Epithelial cell of proximal tubule (primary cell): ENCODE results near the gene ZNF384. TPM values are rescaled to one million over a fixed set of nuclear protein-coding genes. Genes with fewer than 3 reads are reported as not detected.

Source experiments
- DNase-seq: peaks from one replicate; pipeline ENCODE4 v3.0.0-alpha.2; 2011; ENCODE audit warnings: low read depth
- H3K4me3 ChIP-seq: 2 replicates; pipeline ENCODE4 v1.5.1; 2011; ENCODE audit warnings: low read depth, mild to moderate bottlenecking, low read length
- total RNA-seq: library from RNA; depleted of rRNA; stranded (reverse); fragments of >200 nt; gene quantifications from 2 replicates; pipeline ENCODE4 v1.2.3, GENCODE V29; 2015
- TF ChIP-seq, protein P1 (sequence below): conservative IDR thresholded peaks from 2 replicates; pipeline ENCODE4 v1.5.1; 2012; ENCODE audit warnings: low read depth, mild to moderate bottlenecking, low read length

ZNF384 gene
- total RNA-seq, 1 donor from 2014 or later = 19.9 TPM

DNA sequence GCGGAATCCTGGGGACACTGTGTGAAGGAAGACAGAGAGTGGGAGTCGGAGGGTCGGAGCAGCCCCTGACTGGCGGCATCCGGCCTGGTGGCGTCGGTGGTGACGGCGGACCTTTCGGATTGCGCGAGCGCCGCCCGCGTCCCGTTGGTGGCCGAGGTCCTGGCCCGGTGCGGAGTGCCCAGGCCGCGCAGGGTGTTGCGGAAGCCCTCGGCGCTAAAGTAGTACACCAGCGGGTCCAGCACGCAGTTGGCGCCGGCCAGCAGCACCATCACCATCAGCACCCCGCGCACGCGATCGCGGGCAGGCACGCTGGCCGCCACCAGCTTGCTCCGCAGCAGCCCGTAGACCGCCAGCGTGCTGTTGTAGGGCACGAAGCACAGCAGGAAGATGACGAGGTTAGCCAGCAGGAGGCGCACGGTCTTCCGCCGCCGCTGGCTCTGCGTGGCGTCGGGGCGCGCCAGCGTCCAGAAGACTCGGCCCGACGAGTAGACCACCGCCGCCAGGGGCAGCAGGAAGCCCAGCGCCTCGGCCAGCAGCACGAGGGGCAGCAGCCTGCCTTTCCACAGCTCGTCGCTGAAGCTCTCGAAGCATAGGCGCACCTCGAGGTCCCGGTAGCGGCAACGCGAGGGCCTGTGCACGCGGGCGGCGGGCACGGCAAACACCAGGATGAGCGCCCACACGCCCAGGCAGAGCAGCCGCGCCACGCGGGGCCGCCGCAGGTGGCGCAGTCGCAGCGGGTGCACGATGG is 68.9 kb downstream of the ZNF384 start:
- peak overlapping the region; percentile 24 for H3K4me3 ChIP-seq
- TF ChIP-seq, protein P1, sequence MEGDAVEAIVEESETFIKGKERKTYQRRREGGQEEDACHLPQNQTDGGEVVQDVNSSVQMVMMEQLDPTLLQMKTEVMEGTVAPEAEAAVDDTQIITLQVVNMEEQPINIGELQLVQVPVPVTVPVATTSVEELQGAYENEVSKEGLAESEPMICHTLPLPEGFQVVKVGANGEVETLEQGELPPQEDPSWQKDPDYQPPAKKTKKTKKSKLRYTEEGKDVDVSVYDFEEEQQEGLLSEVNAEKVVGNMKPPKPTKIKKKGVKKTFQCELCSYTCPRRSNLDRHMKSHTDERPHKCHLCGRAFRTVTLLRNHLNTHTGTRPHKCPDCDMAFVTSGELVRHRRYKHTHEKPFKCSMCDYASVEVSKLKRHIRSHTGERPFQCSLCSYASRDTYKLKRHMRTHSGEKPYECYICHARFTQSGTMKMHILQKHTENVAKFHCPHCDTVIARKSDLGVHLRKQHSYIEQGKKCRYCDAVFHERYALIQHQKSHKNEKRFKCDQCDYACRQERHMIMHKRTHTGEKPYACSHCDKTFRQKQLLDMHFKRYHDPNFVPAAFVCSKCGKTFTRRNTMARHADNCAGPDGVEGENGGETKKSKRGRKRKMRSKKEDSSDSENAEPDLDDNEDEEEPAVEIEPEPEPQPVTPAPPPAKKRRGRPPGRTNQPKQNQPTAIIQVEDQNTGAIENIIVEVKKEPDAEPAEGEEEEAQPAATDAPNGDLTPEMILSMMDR = peak; percentile 57
- DNase-seq = no peak

DNA sequence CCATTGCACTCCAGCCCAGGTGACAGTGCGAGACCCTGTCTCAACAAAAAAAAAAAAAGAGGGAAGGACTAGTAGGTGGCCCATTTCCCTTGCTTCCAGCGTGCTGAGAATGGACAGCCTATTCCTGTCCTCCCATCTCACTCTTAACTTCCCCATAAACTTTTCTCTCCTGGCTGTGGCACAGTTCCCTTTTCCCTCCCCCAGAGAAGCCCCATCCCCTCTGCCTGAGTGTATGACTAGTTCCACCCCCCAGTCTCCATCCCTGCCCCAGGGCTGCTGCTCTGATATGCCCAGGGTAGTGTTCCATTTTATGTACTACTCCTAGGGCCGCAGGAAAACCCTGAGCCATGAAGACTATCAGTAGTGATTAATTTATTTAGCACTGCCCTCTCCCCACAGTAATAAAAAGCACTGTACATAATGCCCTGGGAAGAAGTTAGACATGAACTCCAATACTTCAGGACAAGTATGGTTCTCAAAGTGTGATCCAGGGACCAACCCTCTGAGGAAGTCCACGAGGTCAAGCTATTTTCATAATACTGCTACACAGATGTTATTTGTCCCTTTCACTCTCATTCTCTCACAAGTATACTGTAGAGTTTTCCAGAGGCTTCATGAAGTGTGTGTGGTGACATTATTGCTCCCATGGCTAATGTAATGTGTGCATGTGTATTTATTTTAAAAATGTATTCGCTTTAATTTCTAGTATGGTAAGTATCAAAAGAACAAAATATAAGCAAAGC is 70.5 kb downstream of the ZNF384 start:
- DNase-seq = no peak
- TF ChIP-seq, protein P1 = no peak
- H3K4me3 ChIP-seq = no peak overlapping the region

Other genes with a start within 250 kb of the ZNF384 start
- not detected in 2 replicates for gene CD27, start 244.4 kb downstream of the ZNF384 start, total RNA-seq
- gene TAPBPL, start 237.3 kb downstream of the ZNF384 start, total RNA-seq = 6.5 and 17.0 TPM in 2 replicates
- 2.0 and 2.6 TPM in 2 replicates for gene VAMP1, start 218.7 kb downstream of the ZNF384 start, total RNA-seq
- 132 and 156 TPM in 2 replicates for gene MRPL51, start 196.1 kb downstream of the ZNF384 start, total RNA-seq
- gene NCAPD2, start 195.3 kb downstream of the ZNF384 start, total RNA-seq = 74.8 and 109 TPM in 2 replicates
- gene GAPDH, start 154.9 kb downstream of the ZNF384 start, total RNA-seq = 6,260 and 7,673 TPM in 2 replicates
- 7.5 and 11.3 TPM in 2 replicates for gene IFFO1, start 133.3 kb downstream of the ZNF384 start, total RNA-seq
- 43.2 and 66.0 TPM in 2 replicates for gene NOP2, start 121.1 kb downstream of the ZNF384 start, total RNA-seq
- gene CHD4, start 82.0 kb downstream of the ZNF384 start, total RNA-seq = 242 and 346 TPM in 2 replicates
- gene LPAR5, start 53.4 kb downstream of the ZNF384 start, total RNA-seq = 0.81 and 0.94 TPM in 2 replicates
- 0.58 TPM in 1 of 2 replicates, not detected in the other for gene ACRBP, start 41.9 kb downstream of the ZNF384 start, total RNA-seq
- gene ING4, start 26.3 kb downstream of the ZNF384 start, total RNA-seq = 18.4 and 60.0 TPM in 2 replicates
- gene PIANP, start 11.4 kb upstream of the ZNF384 start, total RNA-seq = 0.06 TPM in 1 of 2 replicates, not detected in the other
- gene COPS7A, start 34.7 kb upstream of the ZNF384 start, total RNA-seq = 59.2 and 63.5 TPM in 2 replicates
- 185 and 294 TPM in 2 replicates for gene MLF2, start 63.8 kb upstream of the ZNF384 start, total RNA-seq
- gene PTMS, start 77.0 kb upstream of the ZNF384 start, total RNA-seq = 91.7 and 266 TPM in 2 replicates
- not detected in 2 replicates for gene LAG3, start 83.1 kb upstream of the ZNF384 start, total RNA-seq
- 0.07 and 0.75 TPM in 2 replicates for gene CD4, start 100.2 kb upstream of the ZNF384 start, total RNA-seq
- 1.0 and 1.2 TPM in 2 replicates for gene GPR162, start 132.4 kb upstream of the ZNF384 start, total RNA-seq
- gene P3H3, start 139.0 kb upstream of the ZNF384 start, total RNA-seq = 19.1 and 30.4 TPM in 2 replicates
- 0.29 and 4.2 TPM in 2 replicates for gene GNB3, start 151.6 kb upstream of the ZNF384 start, total RNA-seq
- 85.0 and 97.4 TPM in 2 replicates for gene CDCA3, start 161.9 kb upstream of the ZNF384 start, total RNA-seq
- gene USP5, start 162.8 kb upstream of the ZNF384 start, total RNA-seq = 60.5 and 83.8 TPM in 2 replicates
- gene TPI1, start 178.2 kb upstream of the ZNF384 start, total RNA-seq = 1,445 and 2,208 TPM in 2 replicates
- 9.5 and 17.2 TPM in 2 replicates for gene SPSB2, start 183.9 kb upstream of the ZNF384 start, total RNA-seq
- gene LRRC23, start 215.4 kb upstream of the ZNF384 start, total RNA-seq = 3.8 and 14.5 TPM in 2 replicates
- gene ENO2, start 225.2 kb upstream of the ZNF384 start, total RNA-seq = 47.4 and 97.0 TPM in 2 replicates
- gene ATN1, start 238.6 kb upstream of the ZNF384 start, total RNA-seq = 17.9 and 19.0 TPM in 2 replicates